ENCODE measurements around the gene RHBDL3. TPM values are rescaled to one million over a fixed set of nuclear protein-coding genes. Genes with fewer than 3 reads are reported as not detected.

Gene RHBDL3
- total RNA-seq, 3 donors from 2014 or later (not counting 1 experiment from before 2014, with no cell fraction given) = 0.14 to 0.21 TPM; not detected in 1

DNA sequence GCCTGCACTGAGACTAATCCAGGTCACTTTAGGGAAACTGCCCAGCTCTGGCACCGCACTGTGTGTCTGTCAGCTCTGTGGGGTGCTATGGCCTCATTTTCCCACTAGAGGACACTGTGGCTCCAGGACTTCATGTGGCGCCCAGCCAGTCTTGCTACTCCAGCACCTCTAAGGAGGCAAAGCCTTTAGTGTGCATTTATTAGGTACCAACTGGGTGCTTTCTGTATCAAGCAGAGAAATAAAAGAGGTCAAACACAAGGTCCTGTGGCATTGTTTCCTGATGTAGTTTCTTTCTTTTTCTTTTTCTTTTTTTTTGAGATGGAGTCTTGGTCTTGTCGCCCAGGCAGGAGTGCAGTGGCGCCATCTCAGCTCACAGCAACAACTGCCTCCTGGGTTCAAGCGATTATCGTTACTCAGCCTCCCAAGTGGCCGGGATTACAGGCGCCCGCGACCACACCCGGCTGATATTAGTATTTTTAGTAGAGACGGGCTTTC is 12.5 kb upstream of the RHBDL3 start:
- no peak overlapping the region for H3K4me3 Mint-ChIP-seq
- peak; percentile 84 for TF ChIP-seq CTCF (IDR thresholded peaks at IDR 0.05)
- DNase-seq (peak; percentile 60 to 77), ATAC-seq (peak; percentile 85 to 100 (median 98))
- no peaks in the 10 kb centered on the region for H3K9me3 Mint-ChIP-seq
- no peak overlapping the region for H3K27ac Mint-ChIP-seq
- Histone ChIP-seq H3K27ac (ENCODE audit: low read length) (no peak overlapping the region), H3K4me3 (ENCODE audit: low read length) (no peak overlapping the region), H3K4me1 (ENCODE audit: control insufficient read depth, insufficient read depth, low read length) (no peaks in the 10 kb centered on the region), H3K27me3 (ENCODE audit: control insufficient read depth, insufficient read depth, low read length) (no peaks in the 10 kb centered on the region), H3K36me3 (ENCODE audit: control insufficient read depth, insufficient read depth, low read length) (no peaks in the 10 kb centered on the region), H3K9me3 (ENCODE audit: control insufficient read depth, insufficient read depth, low read length) (no peaks in the 10 kb centered on the region)
- 64% methylated on average over 12 of the region's 12 CpGs for WGBS (ENCODE audit: insufficient coverage)
- H3K27me3 Mint-ChIP-seq (ENCODE audit: low read depth in 2 of 2) = peaks cover 0 to 3% of the 10 kb centered on the region in 2 donors
- intact Hi-C loops (cut with micrococcal nuclease) = loop anchor here (1.0 to 10.0 kb wide), 3 partner anchors 66 to 210 kb away; partner anchors contain the start of gene PSMD11
- no peaks in the 10 kb centered on the region for H3K36me3 Mint-ChIP-seq
- no peaks in the 10 kb centered on the region for H3K4me1 Mint-ChIP-seq

GRCh38 chr17:32256012-32256700 is 9.5 kb upstream of the RHBDL3 start:
- H3K27me3 Mint-ChIP-seq (ENCODE audit: low read depth in 2 of 2) = peaks cover 0 to 17% of the 10 kb centered on the region in 2 donors
- H3K27me3 ChIP-seq (ENCODE audit: control insufficient read depth, insufficient read depth, low read length) = no peaks in the 10 kb centered on the region
- intact Hi-C loops (cut with micrococcal nuclease) = loop anchor here (10.0 kb wide), 1 partner anchor 189 kb away; the partner anchor contains the start of gene PSMD11
- H3K9me3 ChIP-seq (ENCODE audit: control insufficient read depth, insufficient read depth, low read length) = no peaks in the 10 kb centered on the region
- H3K27ac ChIP-seq (ENCODE audit: low read length) = no peak overlapping the region
- H3K4me1 Mint-ChIP-seq = peaks cover 0 to 5% of the 10 kb centered on the region in 2 donors
- no peaks in the 10 kb centered on the region for H3K4me1 ChIP-seq (ENCODE audit: control insufficient read depth, insufficient read depth, low read length)
- no peak for TF ChIP-seq CTCF (IDR thresholded peaks at IDR 0.05)
- no peak overlapping the region for H3K4me3 Mint-ChIP-seq
- no peaks in the 10 kb centered on the region for H3K9me3 Mint-ChIP-seq
- no peaks in the 10 kb centered on the region for H3K36me3 Mint-ChIP-seq
- no peak overlapping the region for H3K27ac Mint-ChIP-seq
- DNase-seq = no peak
- 95% methylated on average over 9 of the region's 9 CpGs for WGBS (ENCODE audit: insufficient coverage)
- no peaks in the 10 kb centered on the region for H3K36me3 ChIP-seq (ENCODE audit: control insufficient read depth, insufficient read depth, low read length)
- ATAC-seq = no peak
- H3K4me3 ChIP-seq (ENCODE audit: low read length) = no peak overlapping the region

- DNase-seq (no peak), ATAC-seq (no peak)
- peaks cover 0 to 5% of the 10 kb centered on the region in 2 donors for H3K4me1 Mint-ChIP-seq
- H3K4me3 Mint-ChIP-seq = no peak overlapping the region
- H3K36me3 Mint-ChIP-seq = no peaks in the 10 kb centered on the region
- H3K4me1 ChIP-seq (ENCODE audit: control insufficient read depth, insufficient read depth, low read length) = no peaks in the 10 kb centered on the region
- H3K27ac Mint-ChIP-seq = no peak overlapping the region
- H3K27me3 Mint-ChIP-seq (ENCODE audit: low read depth in 2 of 2) = peaks cover 0 to 19% of the 10 kb centered on the region in 2 donors
- no peaks in the 10 kb centered on the region for H3K36me3 ChIP-seq (ENCODE audit: control insufficient read depth, insufficient read depth, low read length)
- 83% methylated on average over 9 of the region's 9 CpGs for WGBS (ENCODE audit: insufficient coverage)
- no peak overlapping the region for H3K27ac ChIP-seq (ENCODE audit: low read length)
- H3K9me3 ChIP-seq (ENCODE audit: control insufficient read depth, insufficient read depth, low read length) = no peaks in the 10 kb centered on the region
- no peaks in the 10 kb centered on the region for H3K9me3 Mint-ChIP-seq
- intact Hi-C loops (cut with micrococcal nuclease) = loop anchor here (10.0 kb wide), 1 partner anchor 188 kb away; the partner anchor contains the start of gene PSMD11
- H3K4me3 ChIP-seq (ENCODE audit: low read length) = no peak overlapping the region
- no peak for TF ChIP-seq CTCF (IDR thresholded peaks at IDR 0.05)
- H3K27me3 ChIP-seq (ENCODE audit: control insufficient read depth, insufficient read depth, low read length) = no peaks in the 10 kb centered on the region
These were observed 9.0 kb upstream of the RHBDL3 start for GRCh38 chr17:32256701-32257019.

Measured in natural killer cell (primary cell).